AG09319 (cell line): ENCODE measurements around the gene KIFAP3.
A peak's percentile ranks its signal among the peaks of the same experiment; 100 is the strongest.
"Not testable (repeated sequence)": the region's sequence is repeated elsewhere in the genome, so short reads cannot be mapped to it uniquely, and the experiment has no call there.

ENCODE experiments used
- DNase-seq: peaks from one replicate; pipeline ENCODE4 v3.0.0-alpha.2; 2010; ENCODE audit warnings: low read depth; ENCODE audit errors: extremely low read depth
- CTCF ChIP-seq: IDR thresholded peaks from 2 replicates; pipeline ENCODE4 v1.5.1; 2011; ENCODE audit warnings: low read depth, mild to moderate bottlenecking, inconsistent platforms, low read length, moderate library complexity

Gene KIFAP3

DNA sequence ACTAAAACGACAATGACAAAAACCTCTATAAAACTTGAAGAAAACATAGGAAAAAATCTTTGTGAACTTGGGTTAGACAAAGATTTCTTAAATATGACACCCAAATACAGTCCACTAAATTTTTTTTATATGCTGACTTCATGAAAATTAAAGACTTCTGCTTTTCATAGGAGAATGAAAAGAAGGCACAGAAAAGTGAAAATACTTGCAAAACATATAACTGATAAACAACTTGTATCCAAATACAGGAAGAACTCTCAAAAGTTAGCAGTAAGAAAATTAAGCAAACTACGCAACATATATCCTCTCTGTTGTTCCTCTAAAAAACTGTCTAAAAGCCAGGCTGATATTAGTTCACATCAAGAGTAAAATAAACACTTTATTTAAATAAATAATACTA lies 53.6 kb downstream of the KIFAP3 start:
- no peak for DNase-seq
- TF ChIP-seq CTCF = no peak

DNA sequence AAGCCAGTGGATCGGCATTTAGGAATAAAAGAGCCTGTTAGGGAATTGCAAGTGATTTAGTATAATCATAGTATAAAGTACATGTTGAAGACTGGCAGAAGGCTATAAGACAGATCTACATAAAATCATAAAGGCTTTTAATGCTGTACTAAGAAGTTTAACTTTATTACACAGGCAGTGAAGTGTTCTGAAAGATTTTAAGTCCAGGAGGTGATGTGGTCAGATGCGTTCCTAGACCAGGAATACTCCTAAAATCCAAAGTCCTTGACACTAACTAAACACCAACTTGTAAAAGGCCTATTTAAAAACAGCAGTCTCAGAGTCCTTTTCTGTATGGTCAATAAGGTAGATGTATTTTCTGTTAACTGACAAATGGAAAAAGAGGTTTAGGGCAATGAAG lies 57.0 kb downstream of the KIFAP3 start:
- DNase-seq = no peak
- no peak for TF ChIP-seq CTCF

DNA sequence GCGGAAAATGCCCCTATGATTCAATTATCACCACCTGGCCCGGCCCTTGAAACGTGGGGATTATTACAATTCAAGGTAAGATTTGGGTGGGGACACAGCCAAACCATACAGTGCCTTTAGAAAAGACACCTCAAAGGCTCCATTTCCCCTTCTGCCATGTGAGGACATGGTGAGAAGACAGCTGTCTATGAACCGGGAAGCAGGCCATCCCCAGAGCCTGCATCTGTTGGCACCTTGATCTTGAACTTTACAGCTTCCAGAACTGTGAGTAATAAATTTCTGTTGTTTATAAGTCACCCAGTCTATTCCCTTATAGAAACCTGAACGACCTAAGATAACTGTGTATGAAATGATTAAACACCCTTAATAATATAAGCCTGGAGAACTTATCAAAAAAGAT lies 61.6 kb downstream of the KIFAP3 start:
- TF ChIP-seq CTCF = no peak
- no peak for DNase-seq

DNA sequence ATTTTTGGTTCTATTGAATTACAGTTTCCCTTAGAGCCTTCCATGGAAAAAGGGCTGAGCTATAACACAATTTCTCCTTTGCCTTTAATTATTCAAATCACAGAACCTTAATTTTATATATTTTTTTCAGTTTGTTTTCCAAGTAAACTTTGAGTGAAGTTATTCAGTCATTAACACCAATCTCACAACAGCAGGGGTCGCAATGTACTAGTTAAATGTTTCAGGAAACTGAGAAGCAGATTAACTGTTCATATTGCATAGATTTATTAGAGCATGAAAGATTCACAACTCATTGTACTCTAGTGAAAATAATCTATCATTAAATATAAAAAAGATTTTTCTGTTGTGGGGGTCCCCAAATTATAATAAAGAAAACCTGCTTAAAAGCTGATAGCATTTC lies 64.1 kb downstream of the KIFAP3 start:
- peak; percentile 31 for DNase-seq
- TF ChIP-seq CTCF = peak; percentile 50

DNA sequence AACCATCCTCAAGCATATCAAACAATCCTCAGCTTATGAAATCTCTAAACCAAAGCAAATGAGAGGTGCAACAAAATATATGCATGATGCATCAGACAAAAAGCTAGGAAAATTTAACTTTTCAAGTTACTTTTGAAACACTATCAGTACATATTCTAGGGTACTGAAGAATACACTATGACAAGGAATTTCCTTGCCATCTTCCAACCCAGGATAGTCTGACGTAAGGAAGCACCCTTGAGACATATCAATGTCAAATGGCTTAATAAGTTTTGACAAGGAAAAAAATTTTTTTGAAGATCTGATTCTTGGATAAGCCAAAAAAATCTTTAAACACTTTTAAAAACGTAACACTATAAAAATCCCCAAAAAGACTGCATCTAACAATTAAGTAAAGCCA lies 64.9 kb downstream of the KIFAP3 start:
- no peak for DNase-seq
- TF ChIP-seq CTCF = no peak

DNA sequence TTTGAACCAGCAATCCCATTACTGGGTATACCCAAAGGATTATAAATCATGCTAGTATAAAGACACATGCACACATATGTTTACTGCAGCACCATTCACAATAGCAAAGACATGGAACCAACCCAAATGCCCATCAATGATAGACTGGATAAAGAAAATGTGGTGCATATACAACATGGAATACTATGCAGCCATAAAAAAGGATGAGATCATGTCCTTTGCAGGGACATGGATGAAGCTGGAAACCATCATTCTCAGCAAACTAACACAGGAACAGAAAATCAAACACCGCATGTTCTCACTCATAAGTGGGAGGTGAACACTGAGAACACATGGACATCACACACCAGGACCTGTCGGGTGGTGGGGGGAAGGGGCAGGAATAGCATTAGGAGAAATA lies 65.8 kb downstream of the KIFAP3 start:
- not testable (repeated sequence) for DNase-seq

DNA sequence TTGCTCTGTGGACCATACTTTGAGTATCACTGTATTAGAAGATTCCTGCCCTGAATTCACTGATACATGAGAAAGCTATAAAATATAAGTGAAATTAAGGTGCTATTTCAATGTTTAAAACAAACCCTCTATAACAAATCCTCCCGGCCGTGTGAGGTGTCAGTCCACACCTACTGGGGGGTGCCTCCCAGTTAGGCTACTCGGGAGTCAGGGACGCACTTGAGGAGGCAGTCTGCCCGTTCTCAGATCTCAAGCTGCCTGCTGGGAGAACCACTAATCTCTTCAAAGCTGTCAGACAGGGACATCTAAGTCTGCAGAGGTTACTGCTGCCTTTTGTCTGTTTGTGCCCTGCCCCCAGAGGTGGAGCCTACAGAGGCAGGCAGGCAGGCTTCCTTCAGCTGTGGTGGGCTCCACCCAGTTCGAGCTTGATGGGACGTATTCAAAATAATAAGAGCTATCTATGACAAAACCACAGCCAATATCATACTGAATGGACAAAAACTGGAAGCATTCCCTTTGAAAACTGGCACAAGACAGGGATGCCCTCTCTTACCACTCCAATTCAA lies 71.1 kb downstream of the KIFAP3 start:
- DNase-seq = not testable (repeated sequence)

GRCh38 chr1:170001266-170001665 lies 73.2 kb downstream of the KIFAP3 start:
- DNase-seq = no peak
- TF ChIP-seq CTCF = no peak
